PC-3 (cell line): ENCODE measurements around the gene ATP11C. TPM values are rescaled to one million over a fixed set of nuclear protein-coding genes. Genes with fewer than 3 reads are reported as not detected.

Source experiments
- ATAC-seq: fragments of 200-7000 bp; cut with Tn5 transposase; 2 replicates; pipeline ENCODE4 v1.9.1; 2020; ENCODE audit warnings: mild to moderate bottlenecking, moderate library complexity
- BruUV-seq: library from RNA; stranded (reverse); fragments of 400-500 nt; replicated peaks from 2 replicates; lab custom pipeline; 2021; lab: Mats Ljungman, UMichigan
- CTCF ChIA-PET: fragments of 300-600 bp; sonication (Branson Sonifier 250); formaldehyde crosslinking; loops from one replicate; lab custom pipeline; 2022; ENCODE audit warnings: antibody characterized with exemption; lab: Charles Lee
- POLR2A ChIA-PET: fragments of 300-600 bp; sonication (Branson Sonifier 250); formaldehyde crosslinking; loops from one replicate; lab custom pipeline; 2022; ENCODE audit warnings: antibody characterized with exemption; ENCODE audit not compliant: unreplicated experiment; lab: Charles Lee
- DNase-seq: peaks from one replicate; pipeline ENCODE4 v3.0.0-alpha.2; 2015
- H2AFZ ChIP-seq: fragments of 300-600 bp; sonication (generic); 2 replicates; pipeline ENCODE4 v1.6.0; 2016; ENCODE audit warnings: antibody characterized with exemption, low read length
- H3F3A ChIP-seq: fragments of 300-600 bp; sonication (generic); one replicate; pipeline ENCODE4 v1.6.0; 2017; ENCODE audit warnings: antibody characterized with exemption, low read length, control low read depth, mild to moderate bottlenecking; ENCODE audit not compliant: unreplicated experiment
- H3K27ac ChIP-seq: fragments of 300-600 bp; sonication (generic); 2 replicates; pipeline ENCODE4 v1.5.1; 2016; ENCODE audit warnings: mild to moderate bottlenecking, low read length
- H3K27me3 ChIP-seq: fragments of 300-600 bp; sonication (generic); 2 replicates; pipeline ENCODE4 v1.6.1; 2016; ENCODE audit warnings: low read length, mixed read lengths
- H3K36me3 ChIP-seq: fragments of 300-600 bp; sonication (generic); 2 replicates; pipeline ENCODE4 v1.6.1; 2016; ENCODE audit warnings: low read depth, mixed run types, low read length, mixed read lengths
- H3K4me1 ChIP-seq: fragments of 300-600 bp; sonication (generic); 2 replicates; pipeline ENCODE4 v1.5.1; 2016; ENCODE audit warnings: low read length; ENCODE audit not compliant: insufficient read depth
- H3K4me2 ChIP-seq: fragments of 300-600 bp; sonication (generic); 2 replicates; pipeline ENCODE4 v1.6.0; 2016; ENCODE audit warnings: low read length
- H3K4me3 ChIP-seq: fragments of 300-600 bp; sonication (generic); 2 replicates; pipeline ENCODE4 v1.5.1; 2016; ENCODE audit warnings: mild to moderate bottlenecking, low read length, mixed read lengths
- H3K79me2 ChIP-seq: fragments of 300-600 bp; sonication (generic); 2 replicates; pipeline ENCODE4 v1.6.1; 2017; ENCODE audit warnings: low read length, mixed read lengths
- H3K9ac ChIP-seq: fragments of 300-600 bp; sonication (generic); 2 replicates; pipeline ENCODE4 v1.6.0; 2016; ENCODE audit warnings: mild to moderate bottlenecking, low read length
- H3K9me2 ChIP-seq: fragments of 300-600 bp; sonication (generic); replicated peaks from 2 replicates; pipeline ENCODE4 v1.6.1; 2016; ENCODE audit warnings: mixed run types, low read length, mixed read lengths
- H3K9me3 ChIP-seq: fragments of 300-600 bp; sonication (generic); 2 replicates; pipeline ENCODE4 v1.6.1; 2016; ENCODE audit warnings: low read length, mixed read lengths
- H4K20me1 ChIP-seq: fragments of 300-600 bp; sonication (generic); 2 replicates; pipeline ENCODE4 v1.6.1; 2016; ENCODE audit warnings: low read length, mixed read lengths
- EZH2 ChIP-seq: fragments of 300-600 bp; sonication (generic); IDR thresholded peaks from one replicate; pipeline ENCODE4 v1.6.1; 2017; ENCODE audit warnings: antibody characterized with exemption, mild to moderate bottlenecking, low read length; ENCODE audit not compliant: unreplicated experiment
- EZH2phosphoT487 ChIP-seq: fragments of 300-600 bp; sonication (generic); IDR thresholded peaks from 2 replicates; pipeline ENCODE4 v1.6.1; 2018; ENCODE audit warnings: mild to moderate bottlenecking, antibody characterized with exemption, low read length, borderline replicate concordance
- intact Hi-C: fragments of 100-400 bp; cut with micrococcal nuclease; formaldehyde crosslinking; loops from 2 replicates; pipeline ENCODE4 v1.9.0; 2023
- total RNA-seq: library from RNA; depleted of rRNA; stranded (reverse); fragments of >200 nt; gene quantifications from 2 replicates; pipeline ENCODE4 v1.2.3, GENCODE V29; 2014
- TF ChIP-seq, protein P1 (sequence below): fragments of 300-600 bp; sonication (generic); conservative IDR thresholded peaks from 2 replicates; pipeline ENCODE4 v1.5.1; 2017; ENCODE audit warnings: antibody characterized with exemption, low read depth, mild to moderate bottlenecking, low read length

ATP11C gene
- total RNA-seq, 1 experiment from 2014 or later, result 25.8 TPM

DNA sequence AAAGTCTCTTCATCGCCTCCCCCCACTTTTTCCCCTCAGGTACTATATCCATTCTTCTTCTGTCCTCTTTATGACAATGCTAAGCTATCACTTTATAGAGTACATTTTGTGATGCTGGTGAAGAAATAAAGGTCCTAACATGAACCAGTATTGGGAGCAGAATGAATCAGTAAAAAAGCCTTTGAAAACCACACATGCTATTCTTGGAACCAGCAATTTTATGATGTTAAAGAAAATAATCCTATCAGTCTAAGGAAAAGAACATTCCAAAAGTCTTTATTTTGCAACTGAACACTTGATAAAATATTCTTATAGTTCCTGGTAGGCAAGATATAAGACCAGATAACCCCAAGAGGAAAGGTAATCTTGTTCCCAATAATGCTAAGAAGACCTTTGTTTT lies 117.1 kb downstream of the ATP11C start:
- no peak overlapping the region for H3K4me2 ChIP-seq
- ChIA-PET CTCF (no interaction called here), POLR2A (interaction anchor here (0.7 kb wide), 1 partner anchor 711 kb away, joined by 3 read pairs; no protein-coding TSS in a partner anchor)
- H2AFZ ChIP-seq, result no peak overlapping the region
- H3K9me2 ChIP-seq, result no peaks in the 10 kb centered on the region
- no peaks in the 10 kb centered on the region for H3K27me3 ChIP-seq
- DNase-seq, result no peak
- no peaks in the 10 kb centered on the region for H3K4me1 ChIP-seq
- no peaks in the 10 kb centered on the region for H3K79me2 ChIP-seq
- H3K27ac ChIP-seq, result no peak overlapping the region
- H3K9me3 ChIP-seq, result no peaks in the 10 kb centered on the region
- H3F3A ChIP-seq, result no peaks in the 10 kb centered on the region
- no peaks in the 10 kb centered on the region for H3K36me3 ChIP-seq
- intact Hi-C loops, result no loop called here
- TF ChIP-seq, protein P1, sequence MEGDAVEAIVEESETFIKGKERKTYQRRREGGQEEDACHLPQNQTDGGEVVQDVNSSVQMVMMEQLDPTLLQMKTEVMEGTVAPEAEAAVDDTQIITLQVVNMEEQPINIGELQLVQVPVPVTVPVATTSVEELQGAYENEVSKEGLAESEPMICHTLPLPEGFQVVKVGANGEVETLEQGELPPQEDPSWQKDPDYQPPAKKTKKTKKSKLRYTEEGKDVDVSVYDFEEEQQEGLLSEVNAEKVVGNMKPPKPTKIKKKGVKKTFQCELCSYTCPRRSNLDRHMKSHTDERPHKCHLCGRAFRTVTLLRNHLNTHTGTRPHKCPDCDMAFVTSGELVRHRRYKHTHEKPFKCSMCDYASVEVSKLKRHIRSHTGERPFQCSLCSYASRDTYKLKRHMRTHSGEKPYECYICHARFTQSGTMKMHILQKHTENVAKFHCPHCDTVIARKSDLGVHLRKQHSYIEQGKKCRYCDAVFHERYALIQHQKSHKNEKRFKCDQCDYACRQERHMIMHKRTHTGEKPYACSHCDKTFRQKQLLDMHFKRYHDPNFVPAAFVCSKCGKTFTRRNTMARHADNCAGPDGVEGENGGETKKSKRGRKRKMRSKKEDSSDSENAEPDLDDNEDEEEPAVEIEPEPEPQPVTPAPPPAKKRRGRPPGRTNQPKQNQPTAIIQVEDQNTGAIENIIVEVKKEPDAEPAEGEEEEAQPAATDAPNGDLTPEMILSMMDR, result no peak
- no peak for TF ChIP-seq EZH2
- no peak for TF ChIP-seq EZH2phosphoT487
- H4K20me1 ChIP-seq, result no peaks in the 10 kb centered on the region
- H3K9ac ChIP-seq, result no peak overlapping the region
- BruUV-seq, result no TSS peak
- no peak for ATAC-seq
- no peak overlapping the region for H3K4me3 ChIP-seq

DNA sequence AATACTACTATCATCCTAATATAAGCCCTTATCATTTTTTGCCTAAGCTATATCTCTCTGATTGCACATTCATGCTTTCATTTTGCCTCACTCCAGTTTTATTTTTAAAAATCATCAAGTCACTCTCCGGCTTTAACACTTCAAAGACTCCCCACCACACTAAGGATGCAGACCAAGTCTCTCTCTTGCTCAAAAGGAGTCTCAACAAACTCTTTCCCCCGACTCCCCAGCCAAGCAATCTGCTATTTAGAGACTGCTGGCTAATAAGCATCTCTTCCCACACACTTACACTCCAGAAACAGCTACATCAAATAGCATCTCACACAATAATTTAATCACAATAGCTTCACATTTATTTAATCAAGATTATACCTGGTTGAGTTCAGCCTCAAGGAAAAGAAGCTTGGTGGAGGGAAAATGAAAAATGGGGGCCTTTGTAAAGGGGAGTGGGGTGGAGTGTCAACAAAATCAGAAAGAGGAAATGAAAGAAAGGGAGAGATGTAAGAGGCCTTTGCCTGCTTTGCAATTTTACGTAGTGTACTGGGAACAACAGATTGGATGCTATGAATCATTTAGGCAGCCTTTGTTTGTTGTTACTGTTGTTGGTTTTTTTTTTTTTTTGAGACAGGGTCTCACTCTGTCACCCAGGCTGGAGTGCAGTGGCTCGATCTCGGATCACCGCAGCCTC lies 120.8 kb downstream of the ATP11C start:
- Histone ChIP-seq H3K9me3 (no peaks in the 10 kb centered on the region), H3K9ac (no peak overlapping the region), H3K9me2 (no peaks in the 10 kb centered on the region), H3K36me3 (no peaks in the 10 kb centered on the region), H3F3A (no peaks in the 10 kb centered on the region), H2AFZ (no peak overlapping the region), H3K4me2 (no peak overlapping the region), H4K20me1 (no peaks in the 10 kb centered on the region), H3K79me2 (no peaks in the 10 kb centered on the region), H3K4me1 (no peaks in the 10 kb centered on the region), H3K27ac (no peak overlapping the region), H3K4me3 (no peak overlapping the region), H3K27me3 (no peaks in the 10 kb centered on the region)
- TF ChIP-seq EZH2phosphoT487, result no peak
- TF ChIP-seq EZH2, result no peak
- TF ChIP-seq, protein P1, result no peak
- POLR2A ChIA-PET, result no interaction called here
- intact Hi-C loops, result no loop called here
- CTCF ChIA-PET, result no interaction called here
- no TSS peak for BruUV-seq
- no peak for ATAC-seq
- DNase-seq, result no peak

DNA sequence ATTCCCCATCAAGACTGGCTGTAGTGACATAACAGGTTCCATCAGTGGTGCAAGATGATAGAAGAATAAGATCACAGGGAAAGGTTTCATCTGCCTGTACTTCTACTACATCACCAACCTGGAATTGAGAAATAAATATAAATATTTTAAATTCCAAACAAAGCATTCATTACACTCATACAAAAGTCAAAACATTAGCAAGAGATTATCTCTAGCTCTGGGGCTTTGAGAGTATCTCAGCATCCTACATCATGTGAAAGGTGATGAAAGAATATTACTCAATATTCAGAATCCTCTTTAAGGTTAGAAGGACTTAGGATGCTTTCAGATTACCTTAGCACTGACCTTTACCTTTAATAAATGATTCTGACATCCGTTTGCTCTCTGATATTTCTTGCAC lies 128.4 kb downstream of the ATP11C start:
- ChIA-PET CTCF (no interaction called here), POLR2A (no interaction called here)
- ATAC-seq (no peak), DNase-seq (no peak)
- H3K27me3 ChIP-seq, result no peaks in the 10 kb centered on the region
- no peak overlapping the region for H3K4me2 ChIP-seq
- no peaks in the 10 kb centered on the region for H3K79me2 ChIP-seq
- no peak overlapping the region for H3K9ac ChIP-seq
- H3K4me1 ChIP-seq, result no peaks in the 10 kb centered on the region
- intact Hi-C loops, result no loop called here
- no peak overlapping the region for H3K27ac ChIP-seq
- H2AFZ ChIP-seq, result no peak overlapping the region
- TF ChIP-seq, protein P1, result no peak
- no peak for TF ChIP-seq EZH2phosphoT487
- no peak for TF ChIP-seq EZH2
- H3K4me3 ChIP-seq, result no peak overlapping the region
- H3K9me3 ChIP-seq, result no peaks in the 10 kb centered on the region
- BruUV-seq, result no TSS peak
- no peaks in the 10 kb centered on the region for H3F3A ChIP-seq
- H4K20me1 ChIP-seq, result no peaks in the 10 kb centered on the region
- no peaks in the 10 kb centered on the region for H3K36me3 ChIP-seq
- H3K9me2 ChIP-seq, result no peaks in the 10 kb centered on the region
